Lung (tissue), 12 donors: ENCODE measurements around the gene PYGO2. TPM values are rescaled to one million over a fixed set of nuclear protein-coding genes. Genes with fewer than 3 reads are reported as not detected.
"Not testable (repeated sequence)": the region's sequence is repeated elsewhere in the genome, so short reads cannot be mapped to it uniquely, and the experiment has no call there.

Experiments
- ATAC-seq: fragments of 200-7000 bp; cut with Tn5 transposase; one replicate; pipeline ENCODE4 v1.9.1; 2020; ENCODE audit warnings: moderate number of reproducible peaks; ENCODE audit not compliant: insufficient read depth, low FRiP score
- DNase-seq, 3 donors: peaks; one replicate each; pipeline ENCODE4 v3.0.0-alpha.2; 2013 to 2017
- H3K27ac ChIP-seq, 2 donors: one replicate each; pipeline ENCODE4 v1.5.1; 2013; ENCODE audit warnings: mild to moderate bottlenecking in 2 of 2, moderate library complexity in 2 of 2, control low read depth in 1 of 2, inconsistent platforms in 1 of 2, low read depth in 1 of 2, low read length in 1 of 2
- H3K27me3 ChIP-seq, 3 donors: one replicate each; pipeline ENCODE4 v1.5.1; 2013; ENCODE audit warnings: low read length in 2 of 3; ENCODE audit not compliant: control insufficient read depth in 3 of 3, insufficient read depth in 3 of 3
- H3K36me3 ChIP-seq, 4 donors: one replicate each; pipeline ENCODE4 v1.5.1; 2013; ENCODE audit warnings: low read length in 4 of 4, mild to moderate bottlenecking in 1 of 4, moderate library complexity in 1 of 4; ENCODE audit not compliant: control insufficient read depth in 4 of 4, insufficient read depth in 4 of 4
- H3K4me1 ChIP-seq, 5 donors: one replicate each; pipeline ENCODE4 v1.5.1; 2013; ENCODE audit warnings: low read length in 5 of 5, mild to moderate bottlenecking in 2 of 5, moderate library complexity in 1 of 5; ENCODE audit not compliant: control insufficient read depth in 5 of 5, insufficient read depth in 5 of 5
- H3K4me3 ChIP-seq: one replicate; pipeline ENCODE4 v1.5.1; 2013; ENCODE audit warnings: mild to moderate bottlenecking, control low read depth, moderate library complexity
- H3K9ac ChIP-seq, 2 donors: one replicate each; pipeline ENCODE4 v1.5.1; 2013; ENCODE audit warnings: low read length in 2 of 2, control low read depth in 1 of 2; ENCODE audit not compliant: insufficient read depth in 1 of 2
- H3K9me3 ChIP-seq, 4 donors: one replicate each; pipeline ENCODE4 v1.5.1; 2013; ENCODE audit warnings: low read length in 3 of 4, mild to moderate bottlenecking in 1 of 4, moderate library complexity in 1 of 4; ENCODE audit not compliant: control insufficient read depth in 4 of 4, insufficient read depth in 3 of 4
- CTCF ChIP-seq: IDR thresholded peaks from 2 replicates; pipeline ENCODE4 v1.5.1; 2012; ENCODE audit warnings: mild to moderate bottlenecking; ENCODE audit errors: control extremely low read depth, extremely low read depth
- WGBS, 2 donors: extraction: QIAGEN DNeasy Blood & Tissue Kit; methylation state at CpG; one replicate each; pipeline ENCODE4 v1.1.7; 2013; 5-methylcytosine and 5-hydroxymethylcytosine counted together
- polyA plus RNA-seq, 2 donors: library from polyadenylated mRNA; stranded (reverse); fragments of 200-250 nt; gene quantifications; one replicate each; pipeline ENCODE4 v1.2.1, GENCODE V29; 2013
- total RNA-seq, 2 donors: library from RNA; depleted of rRNA in 1 of 2; stranded (reverse); fragments of >200 nt in 1 of 2; gene quantifications; one replicate each; pipeline ENCODE4 v1.2.1, GENCODE V29; 2014 to 2021
- donor health status: control.
- donor health status: control.
- donor health status: Bipolar disorder and iron deficiency.
- donor health status: healthy.
- donor health status: DM: yes; HTN: yes; CAD: no.

PYGO2 gene
- total and polyA plus RNA-seq, 4 donors = 14.6 to 25.2 (median 20.0) TPM

GRCh38 chr1:154978360-154978759, 16.8 kb upstream of the PYGO2 start:
- peaks cover 0 to 5% (median 2%) of the 10 kb centered on the region in 4 donors for H3K36me3 ChIP-seq
- no peak overlapping the region for H3K9ac ChIP-seq
- no peaks in the 10 kb centered on the region for H3K27me3 ChIP-seq
- TF ChIP-seq CTCF = no peak
- H3K4me3 ChIP-seq = no peak overlapping the region
- DNase-seq (no peak), ATAC-seq (no peak)
- H3K4me1 ChIP-seq = peaks cover 0 to 20% (median 5%) of the 10 kb centered on the region in 5 donors
- WGBS, 2 donors = 96% methylated on average over 3 of the region's 3 CpGs
- H3K27ac ChIP-seq = no peak overlapping the region
- H3K9me3 ChIP-seq = no peaks in the 10 kb centered on the region

- not testable (repeated sequence) for H3K27ac ChIP-seq, H3K9ac ChIP-seq, H3K9me3 ChIP-seq, H3K27me3 ChIP-seq, H3K36me3 ChIP-seq, H3K4me3 ChIP-seq, DNase-seq, ATAC-seq
- 50 to 65% methylated on average over 3 of the region's 3 CpGs for WGBS, 2 donors
- peaks cover 0 to 26% (median 8%) of the 10 kb centered on the region in 5 donors for H3K4me1 ChIP-seq
These were observed 16.2 kb upstream of the PYGO2 start for GRCh38 chr1:154977762-154978161.

GRCh38 chr1:154975409-154976059, 14.0 kb upstream of the PYGO2 start:
- WGBS, 2 donors = 0% methylated on average over 24 of the region's 24 CpGs
- Histone ChIP-seq H3K4me1 (peaks cover 6 to 42% (median 18%) of the 10 kb centered on the region in 5 donors), H3K27ac (peak overlapping the region; percentile 90 to 92), H3K4me3 (peak overlapping the region; percentile 54), H3K36me3 (peaks cover 0 to 5% (median 2%) of the 10 kb centered on the region in 4 donors), H3K9ac (peak overlapping the region; percentile 68 to 99), H3K27me3 (no peaks in the 10 kb centered on the region), H3K9me3 (no peaks in the 10 kb centered on the region)
- DNase-seq (peak; percentile 68 to 81 (median 80)), ATAC-seq (no peak)
- TF ChIP-seq CTCF = no peak

GRCh38 chr1:154974808-154975408, 13.3 kb upstream of the PYGO2 start:
- H3K9ac ChIP-seq = peak overlapping the region; percentile 68 to 99
- H3K9me3 ChIP-seq = no peaks in the 10 kb centered on the region
- DNase-seq = peak; percentile 97 to 99 (median 99)
- WGBS, 2 donors = 0% methylated on average over 30 of the region's 30 CpGs
- peaks cover 0 to 5% (median 2%) of the 10 kb centered on the region in 4 donors for H3K36me3 ChIP-seq
- H3K27ac ChIP-seq = peak overlapping the region; percentile 90 to 92
- no peaks in the 10 kb centered on the region for H3K27me3 ChIP-seq
- no peak for TF ChIP-seq CTCF
- ATAC-seq = peak; percentile 30
- H3K4me1 ChIP-seq = peaks cover 6 to 48% (median 21%) of the 10 kb centered on the region in 5 donors
- peak overlapping the region; percentile 37 for H3K4me3 ChIP-seq
